Osteoblast (primary cell): Measurements from ENCODE around the gene PEX11B. TPM values are rescaled to one million over a fixed set of nuclear protein-coding genes. Genes with fewer than 3 reads are reported as not detected.

Experiments used
- DNase-seq: peaks from one replicate; pipeline ENCODE4 v3.0.0; 2011; ENCODE audit warnings: low spot score, mixed read lengths; ENCODE audit not compliant: insufficient read length; ENCODE audit errors: missing footprints
- H2AFZ ChIP-seq: 2 replicates; pipeline ENCODE4 v1.6.0; 2011; ENCODE audit warnings: mild to moderate bottlenecking, low read length
- H3K27ac ChIP-seq: 2 replicates; pipeline ENCODE4 v1.5.1; 2011; ENCODE audit warnings: mild to moderate bottlenecking, low read depth, low read length, moderate library complexity
- H3K27me3 ChIP-seq: 2 replicates; pipeline ENCODE4 v1.6.0; 2012; ENCODE audit warnings: mild to moderate bottlenecking, control low read depth, inconsistent platforms, low read length, moderate library complexity; ENCODE audit not compliant: insufficient read depth
- H3K36me3 ChIP-seq: 2 replicates; pipeline ENCODE4 v1.5.1; 2011; ENCODE audit warnings: mild to moderate bottlenecking, low read length, control low read depth, moderate library complexity; ENCODE audit not compliant: insufficient read depth
- H3K4me1 ChIP-seq: 2 replicates; pipeline ENCODE4 v1.5.1; 2011; ENCODE audit warnings: mild to moderate bottlenecking, low read length, control low read depth, moderate library complexity; ENCODE audit not compliant: insufficient read depth
- H3K4me2 ChIP-seq: 2 replicates; pipeline ENCODE4 v1.6.0; 2011; ENCODE audit warnings: mild to moderate bottlenecking, low read length; ENCODE audit not compliant: insufficient read depth
- H3K4me3 ChIP-seq: fragments of 200-600 bp; sonication (generic); 3 replicates; pipeline ENCODE4 v1.5.1; 2012; ENCODE audit warnings: mild to moderate bottlenecking, low read length, inconsistent platforms; ENCODE audit not compliant: insufficient read depth
- H3K79me2 ChIP-seq: 2 replicates; pipeline ENCODE4 v1.6.0; 2012; ENCODE audit warnings: mild to moderate bottlenecking, low read length, control low read depth, inconsistent platforms; ENCODE audit not compliant: insufficient read depth
- H3K9me3 ChIP-seq: 2 replicates; pipeline ENCODE4 v1.5.1; 2011; ENCODE audit warnings: low read depth, low read length, control low read depth
- H4K20me1 ChIP-seq: 2 replicates; pipeline ENCODE4 v1.6.0; 2012; ENCODE audit warnings: mild to moderate bottlenecking, low read length, control low read depth; ENCODE audit not compliant: insufficient read depth
- CTCF ChIP-seq: IDR thresholded peaks from 2 replicates; pipeline ENCODE4 v1.5.1; 2011; ENCODE audit warnings: mild to moderate bottlenecking, low read depth, low read length, moderate library complexity; ENCODE audit errors: extremely low read depth
- total RNA-seq: library from RNA; depleted of rRNA; stranded (reverse); fragments of >200 nt; gene quantifications from 2 replicates; pipeline ENCODE4 v1.2.3, GENCODE V29; 2012

PEX11B gene
- total RNA-seq, 1 donor = 20.3 TPM

DNA sequence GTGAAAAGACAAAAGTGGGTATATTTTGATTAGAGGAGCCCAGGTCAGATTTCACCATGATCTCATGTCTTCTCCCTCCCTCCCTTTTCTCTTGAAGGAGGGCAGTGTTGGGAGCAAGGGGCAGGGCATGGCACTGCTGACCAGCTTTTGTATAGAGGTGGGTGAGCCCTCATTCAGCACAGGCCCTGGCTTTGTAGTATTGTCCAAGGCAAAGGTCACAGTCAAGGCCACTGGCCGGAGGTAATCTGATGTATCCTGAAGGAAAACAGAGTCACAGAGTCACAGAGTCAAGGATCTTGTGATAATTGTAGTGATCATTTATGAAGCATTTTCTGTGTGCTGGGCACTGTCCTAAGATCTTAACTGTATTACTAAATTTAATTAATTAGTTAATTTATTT lies 20.5 kb downstream of the PEX11B start:
- TF ChIP-seq CTCF = no peak

DNA sequence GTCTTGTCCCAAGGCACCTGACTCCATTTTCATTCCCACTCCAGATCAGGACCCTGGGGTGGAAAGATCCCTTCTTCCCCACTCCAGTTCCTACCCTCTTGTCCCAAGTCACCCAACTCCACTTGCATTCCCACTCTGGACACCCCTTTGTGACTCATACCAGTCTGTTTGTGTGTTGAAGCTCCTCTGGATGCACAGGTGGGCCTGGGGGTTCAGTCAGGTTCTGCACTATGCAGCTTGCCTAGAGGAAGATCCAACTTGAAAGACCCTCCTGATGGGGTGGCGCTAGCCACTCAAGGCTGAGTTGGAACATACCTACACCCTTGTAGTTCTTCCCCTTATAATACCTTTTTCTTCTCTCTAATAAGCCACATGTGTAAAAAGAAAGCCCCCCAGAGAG lies 23.0 kb downstream of the PEX11B start:
- H3K9me3 ChIP-seq = no peaks in the 10 kb centered on the region
- H3K79me2 ChIP-seq = no peaks in the 10 kb centered on the region
- H3K4me3 ChIP-seq = no peak overlapping the region
- H3K36me3 ChIP-seq = peaks cover 25% of the 10 kb centered on the region
- TF ChIP-seq CTCF = no peak
- no peak overlapping the region for H2AFZ ChIP-seq
- no peak overlapping the region for H3K4me2 ChIP-seq
- DNase-seq = no peak
- peaks cover 28% of the 10 kb centered on the region for H3K4me1 ChIP-seq
- no peak overlapping the region for H3K27ac ChIP-seq
- H4K20me1 ChIP-seq = no peaks in the 10 kb centered on the region
- no peaks in the 10 kb centered on the region for H3K27me3 ChIP-seq

More for the DNA sequence above, 20.5 kb downstream of the PEX11B start:
- no peak for DNase-seq
- peaks cover 5% of the 10 kb centered on the region for H3K4me1 ChIP-seq
- H3K4me3 ChIP-seq = no peak overlapping the region
- no peaks in the 10 kb centered on the region for H3K9me3 ChIP-seq
- peaks cover 33% of the 10 kb centered on the region for H3K36me3 ChIP-seq
- H3K4me2 ChIP-seq = no peak overlapping the region
- H3K27ac ChIP-seq = no peak overlapping the region
- H4K20me1 ChIP-seq = no peaks in the 10 kb centered on the region
- H3K79me2 ChIP-seq = no peaks in the 10 kb centered on the region
- H3K27me3 ChIP-seq = no peaks in the 10 kb centered on the region
- no peak overlapping the region for H2AFZ ChIP-seq

GRCh38 chr1:145893306-145894055 lies 25.0 kb downstream of the PEX11B start:
- no peaks in the 10 kb centered on the region for H3K9me3 ChIP-seq
- H3K27me3 ChIP-seq = no peaks in the 10 kb centered on the region
- peak overlapping the region; percentile 93 for H3K27ac ChIP-seq
- no peaks in the 10 kb centered on the region for H4K20me1 ChIP-seq
- peaks cover 28% of the 10 kb centered on the region for H3K4me1 ChIP-seq
- no peaks in the 10 kb centered on the region for H3K79me2 ChIP-seq
- TF ChIP-seq CTCF = no peak
- peaks cover 10% of the 10 kb centered on the region for H3K36me3 ChIP-seq
- H2AFZ ChIP-seq = no peak overlapping the region
- peak overlapping the region; percentile 85 for H3K4me2 ChIP-seq
- no peak for DNase-seq
- no peak overlapping the region for H3K4me3 ChIP-seq

GRCh38 chr1:145892486-145893087 lies 25.9 kb downstream of the PEX11B start:
- Histone ChIP-seq H3K27ac (peak overlapping the region; percentile 93), H3K4me2 (peak overlapping the region; percentile 85), H3K27me3 (no peaks in the 10 kb centered on the region), H4K20me1 (no peaks in the 10 kb centered on the region), H3K36me3 (peaks cover 6% of the 10 kb centered on the region), H3K9me3 (no peaks in the 10 kb centered on the region), H3K79me2 (no peaks in the 10 kb centered on the region), H2AFZ (peak overlapping the region; percentile 64), H3K4me3 (peak overlapping the region; percentile 46), H3K4me1 (peaks cover 28% of the 10 kb centered on the region)
- peak; percentile 86 for DNase-seq
- no peak for TF ChIP-seq CTCF
